ENCODE results near the gene CCDC74B.

GRCh38 chr2:130186391-130186790, 41.5 kb upstream of the CCDC74B start:
- TF ChIP-seq EP300 (IDR thresholded peaks at IDR 0.05): no peak
- TF ChIP-seq CTCF (IDR thresholded peaks at IDR 0.05): no peak
- no peak for TF ChIP-seq POLR2A (IDR thresholded peaks at IDR 0.05)
